HG02571 (cell line): Measurements from ENCODE around the gene FAM53B.

ENCODE experiments used
- ATAC-seq: cut with Tn5 transposase; IDR thresholded peaks from one replicate; pipeline ENCODE4 v1.9.1; 2021; ENCODE audit warnings: mild to moderate bottlenecking, moderate library complexity; ENCODE audit not compliant: unreplicated experiment

FAM53B gene

GRCh38 chr10:124728830-124729661 is 15.1 kb downstream of the FAM53B start:
- ATAC-seq: no peak

GRCh38 chr10:124728071-124728829 is 15.9 kb downstream of the FAM53B start:
- no peak for ATAC-seq

GRCh38 chr10:124727361-124727960 is 16.7 kb downstream of the FAM53B start:
- no peak for ATAC-seq

GRCh38 chr10:124725791-124726190 is 18.4 kb downstream of the FAM53B start:
- no peak for ATAC-seq

- ATAC-seq: no peak
These were observed 19.0 kb downstream of the FAM53B start for GRCh38 chr10:124725171-124725631.

GRCh38 chr10:124724279-124725027 is 19.7 kb downstream of the FAM53B start:
- ATAC-seq: no peak

GRCh38 chr10:124723826-124724225 is 20.4 kb downstream of the FAM53B start:
- no peak for ATAC-seq

- peak; percentile 72 for ATAC-seq
These were observed 21.1 kb downstream of the FAM53B start for GRCh38 chr10:124722798-124723783.

GRCh38 chr10:124721330-124722045 is 22.7 kb downstream of the FAM53B start:
- no peak for ATAC-seq

GRCh38 chr10:124719213-124719851 is 24.8 kb downstream of the FAM53B start:
- ATAC-seq: peak; percentile 38

GRCh38 chr10:124717911-124718741 is 26.1 kb downstream of the FAM53B start:
- peak; percentile 51 for ATAC-seq

- no peak for ATAC-seq
These were observed 27.0 kb downstream of the FAM53B start for GRCh38 chr10:124717041-124717757.

- no peak for ATAC-seq
These were observed 27.8 kb downstream of the FAM53B start for GRCh38 chr10:124716369-124716768.

GRCh38 chr10:124715439-124715838 is 28.7 kb downstream of the FAM53B start:
- ATAC-seq: no peak

- no peak for ATAC-seq
These were observed 30.4 kb downstream of the FAM53B start for GRCh38 chr10:124713679-124714255.

GRCh38 chr10:124712704-124713407 is 31.3 kb downstream of the FAM53B start:
- ATAC-seq: no peak
